GM18861 (cell line): ENCODE results near the gene RBPMS2.

Experiments
- ATAC-seq: cut with Tn5 transposase; IDR thresholded peaks from one replicate; pipeline ENCODE4 v1.9.1; 2021; ENCODE audit not compliant: unreplicated experiment

Gene RBPMS2

GRCh38 chr15:64783796-64784195 is 8.4 kb upstream of the RBPMS2 start:
- ATAC-seq = no peak

GRCh38 chr15:64782751-64783150 is 7.4 kb upstream of the RBPMS2 start:
- no peak for ATAC-seq

- no peak for ATAC-seq
Observed at GRCh38 chr15:64781299-64781698, 5.9 kb upstream of the RBPMS2 start.

GRCh38 chr15:64780600-64781156 is 5.3 kb upstream of the RBPMS2 start:
- no peak for ATAC-seq

GRCh38 chr15:64779630-64780029 is 4.2 kb upstream of the RBPMS2 start:
- no peak for ATAC-seq

GRCh38 chr15:64779024-64779423 is 3.6 kb upstream of the RBPMS2 start:
- no peak for ATAC-seq

- ATAC-seq = no peak
Observed at GRCh38 chr15:64776402-64776786, 1.0 kb upstream of the RBPMS2 start.

- ATAC-seq = no peak
Observed at GRCh38 chr15:64774629-64775493, 528 bp downstream of the RBPMS2 start.

GRCh38 chr15:64774037-64774628 is 1.3 kb downstream of the RBPMS2 start:
- ATAC-seq = no peak

- no peak for ATAC-seq
Observed at GRCh38 chr15:64773606-64774005, 1.8 kb downstream of the RBPMS2 start.

GRCh38 chr15:64772964-64773363 is 2.4 kb downstream of the RBPMS2 start:
- ATAC-seq = no peak

GRCh38 chr15:64772488-64772887 is 2.9 kb downstream of the RBPMS2 start:
- no peak for ATAC-seq

GRCh38 chr15:64770626-64771025 is 4.8 kb downstream of the RBPMS2 start:
- no peak for ATAC-seq

- ATAC-seq = no peak
Observed at GRCh38 chr15:64767203-64767602, 8.2 kb downstream of the RBPMS2 start.

GRCh38 chr15:64766058-64766457 is 9.3 kb downstream of the RBPMS2 start:
- no peak for ATAC-seq

- no peak for ATAC-seq
Observed at GRCh38 chr15:64763874-64764273, 11.5 kb downstream of the RBPMS2 start.

GRCh38 chr15:64763462-64763861 is 11.9 kb downstream of the RBPMS2 start:
- ATAC-seq = no peak

GRCh38 chr15:64763021-64763420 is 12.4 kb downstream of the RBPMS2 start:
- no peak for ATAC-seq

GRCh38 chr15:64762546-64762945 is 12.8 kb downstream of the RBPMS2 start:
- ATAC-seq = no peak

- ATAC-seq = no peak
Observed at GRCh38 chr15:64761156-64761555, 14.2 kb downstream of the RBPMS2 start.

GRCh38 chr15:64760056-64760455 is 15.3 kb downstream of the RBPMS2 start:
- ATAC-seq = no peak

GRCh38 chr15:64755427-64755940 is 19.9 kb downstream of the RBPMS2 start:
- ATAC-seq = no peak
